GM12874 (cell line): ENCODE measurements around the gene UBFD1.

Experiments
- CTCF ChIP-seq: IDR thresholded peaks from 2 replicates; pipeline ENCODE4 v1.5.1; 2011; ENCODE audit warnings: low read depth, mild to moderate bottlenecking, control low read depth, low read length, moderate library complexity; ENCODE audit not compliant: insufficient read depth

The UBFD1 gene

GRCh38 chr16:23521037-23521743 lies 36.3 kb upstream of the UBFD1 start:
- no peak for TF ChIP-seq CTCF

- TF ChIP-seq CTCF = no peak
These were observed 35.6 kb upstream of the UBFD1 start for GRCh38 chr16:23521965-23522364.

GRCh38 chr16:23523321-23523720 lies 34.2 kb upstream of the UBFD1 start:
- TF ChIP-seq CTCF = no peak

- TF ChIP-seq CTCF = no peak
These were observed 33.6 kb upstream of the UBFD1 start for GRCh38 chr16:23523876-23524385.

- no peak for TF ChIP-seq CTCF
These were observed 32.6 kb upstream of the UBFD1 start for GRCh38 chr16:23524886-23525285.

GRCh38 chr16:23527961-23528643 lies 29.4 kb upstream of the UBFD1 start:
- TF ChIP-seq CTCF = no peak

- no peak for TF ChIP-seq CTCF
These were observed 28.8 kb upstream of the UBFD1 start for GRCh38 chr16:23528644-23529310.
